ENCODE results near the gene PIP4K2B. TPM values are rescaled to one million over a fixed set of nuclear protein-coding genes. Genes with fewer than 3 reads are reported as not detected.

The PIP4K2B gene
- total and polyA plus RNA-seq, 9 of the 15 experiments (the other 6 are each of a cell fraction or from before 2014, with no cell fraction given) = 3.7 to 29.9 (median 23.0) TPM

DNA sequence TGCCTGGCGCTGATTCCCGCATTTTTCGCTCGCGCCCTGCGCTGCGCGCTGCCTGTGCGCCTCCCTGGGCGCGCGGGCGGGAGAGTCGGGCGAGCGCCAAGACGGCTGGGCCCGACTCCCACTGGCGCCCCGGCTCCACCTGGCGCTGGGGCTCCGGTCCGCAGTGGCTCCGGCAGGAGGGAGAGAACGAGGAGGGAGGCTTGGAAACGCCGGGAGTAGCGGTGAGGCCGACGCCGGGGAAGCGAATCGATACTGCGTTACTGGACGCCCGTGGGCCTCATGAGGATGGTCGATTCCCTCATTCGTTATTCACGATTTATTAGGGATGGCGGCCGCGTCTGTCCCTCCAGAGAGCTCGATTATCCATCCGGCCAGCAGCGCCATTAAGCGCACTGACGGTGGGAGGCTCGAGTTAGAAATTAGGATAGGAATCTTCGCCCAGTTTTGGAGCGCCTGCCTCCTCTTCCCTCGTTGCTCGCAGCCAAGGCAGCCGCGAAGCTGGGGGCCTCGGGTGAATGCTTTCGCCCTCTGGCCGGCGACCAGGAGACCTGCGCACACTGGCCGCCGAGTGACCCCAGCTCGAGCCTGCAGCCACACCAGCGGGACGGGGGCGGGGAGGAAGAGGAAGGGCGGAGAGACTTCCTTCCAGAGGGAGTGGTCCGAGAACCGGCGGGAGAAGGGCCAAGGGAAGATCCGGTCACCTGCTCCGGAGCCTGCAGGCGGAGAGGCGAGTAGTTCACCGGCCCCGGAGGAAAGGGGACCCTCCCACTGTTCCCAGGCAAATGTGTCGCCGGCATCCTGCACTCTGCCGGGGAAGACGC, 49.9 kb downstream of the PIP4K2B start (continued):
- TF ChIP-seq, protein P1, sequence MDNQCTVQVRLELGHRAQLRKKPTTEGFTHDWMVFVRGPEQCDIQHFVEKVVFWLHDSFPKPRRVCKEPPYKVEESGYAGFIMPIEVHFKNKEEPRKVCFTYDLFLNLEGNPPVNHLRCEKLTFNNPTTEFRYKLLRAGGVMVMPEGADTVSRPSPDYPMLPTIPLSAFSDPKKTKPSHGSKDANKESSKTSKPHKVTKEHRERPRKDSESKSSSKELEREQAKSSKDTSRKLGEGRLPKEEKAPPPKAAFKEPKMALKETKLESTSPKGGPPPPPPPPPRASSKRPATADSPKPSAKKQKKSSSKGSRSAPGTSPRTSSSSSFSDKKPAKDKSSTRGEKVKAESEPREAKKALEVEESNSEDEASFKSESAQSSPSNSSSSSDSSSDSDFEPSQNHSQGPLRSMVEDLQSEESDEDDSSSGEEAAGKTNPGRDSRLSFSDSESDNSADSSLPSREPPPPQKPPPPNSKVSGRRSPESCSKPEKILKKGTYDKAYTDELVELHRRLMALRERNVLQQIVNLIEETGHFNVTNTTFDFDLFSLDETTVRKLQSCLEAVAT (IDR thresholded peaks at IDR 0.05) = no peak
- peak; percentile 41; the same call in 1 of the 2 replicates for TF ChIP-seq MTA3 (IDR thresholded peaks at IDR 0.05; ENCODE audit: borderline replicate concordance)
- no peak for TF ChIP-seq ZNF57 (CRISPR knock-in tag; IDR thresholded peaks at IDR 0.05)
- TF ChIP-seq TOE1 (IDR thresholded peaks at IDR 0.05; ENCODE audit: borderline replicate concordance) = no peak; the same call in 1 of the 2 replicates
- no peak for TF ChIP-seq TOE1 (CRISPR knock-in tag; IDR thresholded peaks at IDR 0.05; ENCODE audit: borderline replicate concordance, low read depth)
- peak; percentile 48 for TF ChIP-seq FIP1L1 (IDR thresholded peaks at IDR 0.05; ENCODE audit: low read depth, low read length, poor library complexity, severe bottlenecking)
- TF ChIP-seq HNRNPUL1 (IDR thresholded peaks at IDR 0.05; ENCODE audit: low read length) = no peak
- 0 out of 4 replicates have a peak, but pooled peaks of 1 of the 2 experiments have one; percentile 12 for TF ChIP-seq CSDE1 (IDR thresholded peaks at IDR 0.05)
- no peak for TF ChIP-seq ZNF384 (IDR thresholded peaks at IDR 0.05; ENCODE audit: low read depth, low read length)
- no peak for TF ChIP-seq ILF3 (IDR thresholded peaks at IDR 0.05; ENCODE audit: borderline replicate concordance)
- TF ChIP-seq HOXB6 (CRISPR knock-in tag; IDR thresholded peaks at IDR 0.05; ENCODE audit: borderline replicate concordance) = no peak
- no peak for TF ChIP-seq ZC3H8 (IDR thresholded peaks at IDR 0.05)
- TF ChIP-seq TEAD2 (tag; IDR thresholded peaks at IDR 0.05) = no peak
- peak; percentile 94 for TF ChIP-seq ZBTB33 (CRISPR knock-in tag; IDR thresholded peaks at IDR 0.05)
- no peak for TF ChIP-seq CAMTA2 (CRISPR knock-in tag; conservative IDR thresholded peaks at IDR 0.05)
- TF ChIP-seq KAT7 (CRISPR knock-in tag; IDR thresholded peaks at IDR 0.05; ENCODE audit: borderline replicate concordance) = no peak
- no peak for TF ChIP-seq ZNF263 (CRISPR knock-in tag; IDR thresholded peaks at IDR 0.05; ENCODE audit: borderline replicate concordance)
- peak; percentile 77 for TF ChIP-seq EP400 (IDR thresholded peaks at IDR 0.05)
- TF ChIP-seq BRCA1 (IDR thresholded peaks at IDR 0.05) = no peak
- no peak for TF ChIP-seq BRCA1 (CRISPR knock-in tag; IDR thresholded peaks at IDR 0.05)
- no peak for TF ChIP-seq PCBP2 (IDR thresholded peaks at IDR 0.05; ENCODE audit: low read depth, low read length, poor library complexity, severe bottlenecking)
- TF ChIP-seq ZNF668 (CRISPR knock-in tag; IDR thresholded peaks at IDR 0.05) = no peak
- TF ChIP-seq, protein P2, sequence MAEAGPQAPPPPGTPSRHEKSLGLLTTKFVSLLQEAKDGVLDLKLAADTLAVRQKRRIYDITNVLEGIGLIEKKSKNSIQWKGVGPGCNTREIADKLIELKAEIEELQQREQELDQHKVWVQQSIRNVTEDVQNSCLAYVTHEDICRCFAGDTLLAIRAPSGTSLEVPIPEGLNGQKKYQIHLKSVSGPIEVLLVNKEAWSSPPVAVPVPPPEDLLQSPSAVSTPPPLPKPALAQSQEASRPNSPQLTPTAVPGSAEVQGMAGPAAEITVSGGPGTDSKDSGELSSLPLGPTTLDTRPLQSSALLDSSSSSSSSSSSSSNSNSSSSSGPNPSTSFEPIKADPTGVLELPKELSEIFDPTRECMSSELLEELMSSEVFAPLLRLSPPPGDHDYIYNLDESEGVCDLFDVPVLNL (CRISPR knock-in tag; IDR thresholded peaks at IDR 0.05; ENCODE audit: low read depth) = no peak
- TF ChIP-seq WHSC1 (IDR thresholded peaks at IDR 0.05; ENCODE audit: low read length) = no peak
- no peak for TF ChIP-seq SREBF1 (IDR thresholded peaks at IDR 0.05; ENCODE audit: borderline replicate concordance, low read depth, low read length)
